ENCODE results near the gene DEK. TPM values are rescaled to one million over a fixed set of nuclear protein-coding genes. Genes with fewer than 3 reads are reported as not detected.

The DEK gene
- total and polyA plus RNA-seq, 2 of the 13 experiments (the other 11 are each of a cell fraction or from before 2014, with no cell fraction given): 53.2 to 276 TPM

GRCh38 chr6:18264923-18265377 lies 620 bp upstream of the DEK start (continued):
- TF ChIP-seq SRSF1 (optimal IDR thresholded peaks at IDR 0.05; ENCODE audit: low read depth, low read length) (no peak), ZNF552 (CRISPR knock-in tag; IDR thresholded peaks at IDR 0.05; ENCODE audit: borderline replicate concordance) (no peak), ZBTB7B (CRISPR knock-in tag; IDR thresholded peaks at IDR 0.05) (no peak), ZNF883 (CRISPR knock-in tag; IDR thresholded peaks at IDR 0.05; ENCODE audit: not compliant biosample characterization) (no peak), TCF12 (IDR thresholded peaks at IDR 0.05) (no peak), TCF12 (CRISPR knock-in tag; IDR thresholded peaks at IDR 0.05) (no peak), ZNF430 (CRISPR knock-in tag; IDR thresholded peaks at IDR 0.05) (no peak), U2AF1 (optimal IDR thresholded peaks at IDR 0.05; ENCODE audit: low read depth, low read length) (peak; percentile 9), ZMYM2 (CRISPR knock-in tag; IDR thresholded peaks at IDR 0.05) (no peak), ZNF639 (CRISPR knock-in tag; conservative IDR thresholded peaks at IDR 0.05) (0 out of 2 replicates have a peak, but pooled peaks have one; percentile 4), ZNF598 (CRISPR knock-in tag; IDR thresholded peaks at IDR 0.05; ENCODE audit: borderline replicate concordance) (0 out of 2 replicates have a peak, but pooled peaks have one; percentile 1), RAD21 (CRISPR knock-in tag; IDR thresholded peaks at IDR 0.05) (0 out of 2 replicates have a peak, but pooled peaks have one; percentile 4), GRHL1 (CRISPR knock-in tag; conservative IDR thresholded peaks at IDR 0.05) (no peak), ZNF614 (CRISPR knock-in tag; IDR thresholded peaks at IDR 0.05; ENCODE audit: borderline replicate concordance) (peak; percentile 8; the same call in 1 of the 2 replicates), KMT2B (CRISPR knock-in tag; IDR thresholded peaks at IDR 0.05) (no peak), ZNF766 (CRISPR knock-in tag; IDR thresholded peaks at IDR 0.05; ENCODE audit: borderline replicate concordance) (no peak), SIN3A (IDR thresholded peaks at IDR 0.05; ENCODE audit: borderline replicate concordance, low read depth, low read length) (no peak), FOSL1 (CRISPR knock-in tag; IDR thresholded peaks at IDR 0.05; ENCODE audit: borderline replicate concordance) (no peak), CAMTA2 (CRISPR knock-in tag; IDR thresholded peaks at IDR 0.05; ENCODE audit: borderline replicate concordance) (0 out of 2 replicates have a peak, but pooled peaks have one; percentile 15), ZNF251 (CRISPR knock-in tag; IDR thresholded peaks at IDR 0.05) (no peak), HMGXB3 (CRISPR knock-in tag; IDR thresholded peaks at IDR 0.05; ENCODE audit: borderline replicate concordance) (no peak), MAFK (conservative IDR thresholded peaks at IDR 0.05 in 1 of 2, IDR thresholded peaks at IDR 0.05 in 1 of 2; ENCODE audit: low read length in 2 of 2) (no peak), GTF2F1 (IDR thresholded peaks at IDR 0.05; ENCODE audit: low read length) (no peak), GZF1 (CRISPR knock-in tag; IDR thresholded peaks at IDR 0.05) (no peak)
